ENCODE results near the gene CNN1. TPM values are rescaled to one million over a fixed set of nuclear protein-coding genes. Genes with fewer than 3 reads are reported as not detected.

CNN1 gene
- total and polyA plus RNA-seq, 7 donors = 1.9 to 11.9 (median 5.7) TPM

GRCh38 chr19:11541238-11541637, 2.6 kb downstream of the CNN1 start:
- Histone ChIP-seq H3K9me3 (no peaks in the 10 kb centered on the region), H3K4me3 (no peak overlapping the region), H3K27ac (no peak overlapping the region), H3K4me1 (no peaks in the 10 kb centered on the region), H3K27me3 (ENCODE audit: insufficient read depth in 3 of 3, low read length in 2 of 3) (no peaks in the 10 kb centered on the region), H3K36me3 (ENCODE audit: insufficient read depth in 1 of 2, low read depth in 1 of 2) (no peaks in the 10 kb centered on the region)
- intact Hi-C loops (cut with DNase I) = no loop called here
- TF ChIP-seq CTCF (IDR thresholded peaks at IDR 0.05) = no peak
- ATAC-seq (no peak), DNase-seq (no peak)
- 37 to 54% (median 48%) methylated on average over 3 of the region's 3 CpGs for WGBS, 3 donors

GRCh38 chr19:11547929-11548700, 9.5 kb downstream of the CNN1 start:
- 87 to 90% (median 90%) methylated on average over 14 of the region's 14 CpGs for WGBS, 3 donors
- no peak overlapping the region for H3K4me3 ChIP-seq
- intact Hi-C loops (cut with DNase I) = no loop called here
- DNase-seq (no peak), ATAC-seq (no peak)
- no peaks in the 10 kb centered on the region for H3K27me3 ChIP-seq (ENCODE audit: insufficient read depth in 3 of 3, low read length in 2 of 3)
- H3K9me3 ChIP-seq = no peaks in the 10 kb centered on the region
- no peak for TF ChIP-seq CTCF (IDR thresholded peaks at IDR 0.05)
- H3K36me3 ChIP-seq (ENCODE audit: insufficient read depth in 1 of 2, low read depth in 1 of 2) = peaks cover 0 to 10% of the 10 kb centered on the region in 2 donors
- no peaks in the 10 kb centered on the region for H3K4me1 ChIP-seq
- no peak overlapping the region for H3K27ac ChIP-seq

- ATAC-seq (no peak), DNase-seq (no peak)
- intact Hi-C loops (cut with DNase I) = no loop called here
- no peaks in the 10 kb centered on the region for H3K4me1 ChIP-seq
- no peak for TF ChIP-seq CTCF (IDR thresholded peaks at IDR 0.05)
- H3K36me3 ChIP-seq (ENCODE audit: insufficient read depth in 1 of 2, low read depth in 1 of 2) = peaks cover 0 to 22% of the 10 kb centered on the region in 2 donors
- H3K27ac ChIP-seq = no peak overlapping the region
- H3K4me3 ChIP-seq = no peak overlapping the region
- no peaks in the 10 kb centered on the region for H3K9me3 ChIP-seq
- H3K27me3 ChIP-seq (ENCODE audit: insufficient read depth in 3 of 3, low read length in 2 of 3) = no peaks in the 10 kb centered on the region
- 87 to 92% (median 88%) methylated on average over 24 of the region's 24 CpGs for WGBS, 3 donors
Observed at GRCh38 chr19:11549386-11549953, 10.8 kb downstream of the CNN1 start.

- no peaks in the 10 kb centered on the region for H3K4me1 ChIP-seq
- peaks cover 0 to 26% of the 10 kb centered on the region in 2 donors for H3K36me3 ChIP-seq (ENCODE audit: insufficient read depth in 1 of 2, low read depth in 1 of 2)
- H3K4me3 ChIP-seq = no peak overlapping the region
- no peak overlapping the region for H3K27ac ChIP-seq
- intact Hi-C loops (cut with DNase I) = no loop called here
- H3K27me3 ChIP-seq (ENCODE audit: insufficient read depth in 3 of 3, low read length in 2 of 3) = no peaks in the 10 kb centered on the region
- ATAC-seq (no peak), DNase-seq (no peak)
- TF ChIP-seq CTCF (IDR thresholded peaks at IDR 0.05) = no peak
- H3K9me3 ChIP-seq = no peaks in the 10 kb centered on the region
- WGBS, 3 donors = 87 to 92% (median 90%) methylated on average over 8 of the region's 8 CpGs
Observed at GRCh38 chr19:11550265-11550664, 11.6 kb downstream of the CNN1 start.

Data from psoas muscle (tissue), 8 donors.